ENCODE data around the gene NCOA7.

- TF ChIP-seq, protein P1, sequence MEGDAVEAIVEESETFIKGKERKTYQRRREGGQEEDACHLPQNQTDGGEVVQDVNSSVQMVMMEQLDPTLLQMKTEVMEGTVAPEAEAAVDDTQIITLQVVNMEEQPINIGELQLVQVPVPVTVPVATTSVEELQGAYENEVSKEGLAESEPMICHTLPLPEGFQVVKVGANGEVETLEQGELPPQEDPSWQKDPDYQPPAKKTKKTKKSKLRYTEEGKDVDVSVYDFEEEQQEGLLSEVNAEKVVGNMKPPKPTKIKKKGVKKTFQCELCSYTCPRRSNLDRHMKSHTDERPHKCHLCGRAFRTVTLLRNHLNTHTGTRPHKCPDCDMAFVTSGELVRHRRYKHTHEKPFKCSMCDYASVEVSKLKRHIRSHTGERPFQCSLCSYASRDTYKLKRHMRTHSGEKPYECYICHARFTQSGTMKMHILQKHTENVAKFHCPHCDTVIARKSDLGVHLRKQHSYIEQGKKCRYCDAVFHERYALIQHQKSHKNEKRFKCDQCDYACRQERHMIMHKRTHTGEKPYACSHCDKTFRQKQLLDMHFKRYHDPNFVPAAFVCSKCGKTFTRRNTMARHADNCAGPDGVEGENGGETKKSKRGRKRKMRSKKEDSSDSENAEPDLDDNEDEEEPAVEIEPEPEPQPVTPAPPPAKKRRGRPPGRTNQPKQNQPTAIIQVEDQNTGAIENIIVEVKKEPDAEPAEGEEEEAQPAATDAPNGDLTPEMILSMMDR (IDR thresholded peaks at IDR 0.05) = no peak
- TF ChIP-seq POLR2A (IDR thresholded peaks at IDR 0.05) = no peak
These were observed 21.5 kb upstream of the NCOA7 start for GRCh38 chr6:125769147-125769783.

All from adrenal gland (tissue), 5 donors.